ENCODE data around the gene ATAD3A. TPM values are rescaled to one million over a fixed set of nuclear protein-coding genes. Genes with fewer than 3 reads are reported as not detected.

ATAD3A gene
- total RNA-seq, 1 donor from 2014 or later: 21.9 TPM

- no peak overlapping the region for H3K27ac ChIP-seq
- intact Hi-C loops (cut with DNase I): no loop called here
Measured at GRCh38 chr1:1536019-1536937, 24.3 kb downstream of the ATAD3A start.

GRCh38 chr1:1536938-1537546 is 25.1 kb downstream of the ATAD3A start:
- no peaks in the 10 kb centered on the region for H3K27me3 ChIP-seq
- intact Hi-C loops (cut with DNase I): no loop called here
- peaks cover 22% of the 10 kb centered on the region for H3K4me1 ChIP-seq
- H3K36me3 ChIP-seq: no peaks in the 10 kb centered on the region
- no peak for DNase-seq (ENCODE audit: extremely low spot score in 2 of 2)
- H3K27ac ChIP-seq: no peak overlapping the region
- TF ChIP-seq POLR2AphosphoS5 (IDR thresholded peaks at IDR 0.05; ENCODE audit: insufficient read depth in 1 of 2, low read depth in 1 of 2): no peak
- no peak for TF ChIP-seq CTCF (IDR thresholded peaks at IDR 0.05)
- TF ChIP-seq POLR2A (IDR thresholded peaks at IDR 0.05): no peak
- no peaks in the 10 kb centered on the region for H3K9me3 ChIP-seq
- H3K4me3 ChIP-seq: no peak overlapping the region

More at GRCh38 chr1:1536019-1536937, 24.3 kb downstream of the ATAD3A start:
- Histone ChIP-seq H3K9me3 (no peaks in the 10 kb centered on the region), H3K27me3 (no peaks in the 10 kb centered on the region), H3K4me3 (no peak overlapping the region), H3K4me1 (peaks cover 22% of the 10 kb centered on the region), H3K36me3 (no peaks in the 10 kb centered on the region)
- DNase-seq (ENCODE audit: extremely low spot score in 2 of 2): no peak
- no peak for TF ChIP-seq POLR2AphosphoS5 (IDR thresholded peaks at IDR 0.05; ENCODE audit: insufficient read depth in 1 of 2, low read depth in 1 of 2)
- TF ChIP-seq POLR2A (IDR thresholded peaks at IDR 0.05): no peak
- TF ChIP-seq CTCF (IDR thresholded peaks at IDR 0.05): no peak

GRCh38 chr1:1537626-1538250 is 25.8 kb downstream of the ATAD3A start:
- DNase-seq (ENCODE audit: extremely low spot score in 2 of 2): no peak
- Histone ChIP-seq H3K9me3 (no peaks in the 10 kb centered on the region), H3K4me1 (peaks cover 22% of the 10 kb centered on the region), H3K36me3 (no peaks in the 10 kb centered on the region), H3K4me3 (no peak overlapping the region), H3K27me3 (no peaks in the 10 kb centered on the region), H3K27ac (no peak overlapping the region)
- TF ChIP-seq CTCF (IDR thresholded peaks at IDR 0.05) (no peak), POLR2AphosphoS5 (IDR thresholded peaks at IDR 0.05; ENCODE audit: insufficient read depth in 1 of 2, low read depth in 1 of 2) (no peak), POLR2A (IDR thresholded peaks at IDR 0.05) (no peak)
- intact Hi-C loops (cut with DNase I): no loop called here

GRCh38 chr1:1538334-1538733 is 26.4 kb downstream of the ATAD3A start:
- H3K27me3 ChIP-seq: no peaks in the 10 kb centered on the region
- H3K4me3 ChIP-seq: no peak overlapping the region
- H3K9me3 ChIP-seq: no peaks in the 10 kb centered on the region
- TF ChIP-seq POLR2A (IDR thresholded peaks at IDR 0.05) (no peak), POLR2AphosphoS5 (IDR thresholded peaks at IDR 0.05; ENCODE audit: insufficient read depth in 1 of 2, low read depth in 1 of 2) (no peak), CTCF (IDR thresholded peaks at IDR 0.05) (no peak)
- intact Hi-C loops (cut with DNase I): no loop called here
- DNase-seq (ENCODE audit: extremely low spot score in 2 of 2): no peak
- no peak overlapping the region for H3K27ac ChIP-seq
- H3K4me1 ChIP-seq: peaks cover 22% of the 10 kb centered on the region
- H3K36me3 ChIP-seq: no peaks in the 10 kb centered on the region

Measured in vagina (tissue), 2 donors.